GM12878 (cell line): ENCODE measurements around the gene CPLX4. TPM values are rescaled to one million over a fixed set of nuclear protein-coding genes. Genes with fewer than 3 reads are reported as not detected.

ENCODE experiments used
- E2F4 ChIP-seq: IDR thresholded peaks from 2 replicates; pipeline ENCODE4 v1.6.1; 2012; ENCODE audit warnings: low read depth, low read length, improper control_type of control experiment
- E4F1 ChIP-seq: fragments of 450-650 bp; IDR thresholded peaks from 2 replicates; pipeline ENCODE4 v1.6.1; 2018; ENCODE audit warnings: borderline replicate concordance, mild to moderate bottlenecking; ENCODE audit not compliant: partially characterized antibody
- ELK1 ChIP-seq: IDR thresholded peaks from 2 replicates; pipeline ENCODE4 v1.6.1; 2012; ENCODE audit warnings: low read depth, low read length, improper control_type of control experiment
- KLF5 ChIP-seq: fragments of 450-650 bp; IDR thresholded peaks from 2 replicates; pipeline ENCODE4 v1.6.1; 2014; ENCODE audit warnings: mild to moderate bottlenecking; ENCODE audit not compliant: partially characterized antibody
- MEF2B ChIP-seq: fragments of 450-650 bp; IDR thresholded peaks from 2 replicates; pipeline ENCODE4 v1.6.1; 2018; ENCODE audit warnings: mild to moderate bottlenecking, moderate library complexity; ENCODE audit not compliant: partially characterized antibody, poor library complexity, severe bottlenecking
- MLLT1 ChIP-seq: fragments of 450-650 bp; IDR thresholded peaks from 2 replicates; pipeline ENCODE4 v1.6.1; 2016; ENCODE audit warnings: mild to moderate bottlenecking
- RELA ChIP-seq: fragments of 450-650 bp; IDR thresholded peaks from 2 replicates; pipeline ENCODE4 v1.8.0; 2014; ENCODE audit warnings: borderline replicate concordance; ENCODE audit not compliant: partially characterized antibody
- SREBF1 ChIP-seq: IDR thresholded peaks from 2 replicates; pipeline ENCODE4 v1.6.1; 2012; ENCODE audit warnings: mild to moderate bottlenecking, low read length
- polyA plus RNA-seq, 11 experiments: library from polyadenylated mRNA; depleted of rRNA in 4 of 11; unstranded in 6 of 11; stranded (reverse) in 5 of 11; fragments of >200 nt; fragmentation: Nextera tagmentation in 4 of 11; fragmentation: Illumina TruSeq in 1 of 11; extraction: Ambion mirVana in 4 of 11; extraction: Trizol in 1 of 11; gene quantifications; 1 replicate in 1 of 11; 2 replicates in 10 of 11; pipeline versions ENCODE4 v1.2.1 to v1.2.3, GENCODE V29; 2011 to 2016; ENCODE audit warnings: inconsistent platforms in 2 of 11, missing spikeins in 2 of 11, low read depth in 1 of 11
- total RNA-seq, 4 experiments: library from RNA; depleted of rRNA in 3 of 4; stranded (reverse); fragments of >200 nt in 3 of 4; fragmentation: Illumina TruSeq in 1 of 4; extraction: Trizol in 1 of 4; gene quantifications; 2 replicates each; pipeline versions ENCODE4 v1.2.1 to v1.2.3, GENCODE V29; 2013 to 2021

Gene CPLX4
- total and polyA plus RNA-seq, 10 of the 15 experiments (the other 5 are each of a cell fraction or from before 2014, with no cell fraction given) = not detected

- TF ChIP-seq RELA (no peak), SREBF1 (no peak), E4F1 (no peak), MLLT1 (no peak), E2F4 (no peak), KLF5 (no peak), ELK1 (no peak), MEF2B (no peak)
- TF ChIP-seq, all 136 proteins: peak for 0
Measured at GRCh38 chr18:59303006-59303405, 15.4 kb downstream of the CPLX4 start (continued).
